Peyer's patch (tissue), 4 donors: Measurements from ENCODE around the gene HSPG2. TPM values are rescaled to one million over a fixed set of nuclear protein-coding genes. Genes with fewer than 3 reads are reported as not detected.
A peak's percentile ranks its signal among the peaks of the same experiment; 100 is the strongest.
"Not testable (repeated sequence)": the region's sequence is repeated elsewhere in the genome, so short reads cannot be mapped to it uniquely, and the experiment has no call there.

Experiments used
- DNase-seq, 3 donors: peaks; one replicate each; pipeline ENCODE4 v3.0.0-alpha.2; 2017 to 2019
- H3K27ac ChIP-seq, 4 donors: fragments of 200-600 bp; sonication (generic); one replicate each; pipeline ENCODE4 v1.5.1; 2016 to 2019
- H3K27me3 ChIP-seq, 2 donors: fragments of 200-600 bp; sonication (generic); one replicate each; pipeline ENCODE4 v1.5.1; 2019
- H3K36me3 ChIP-seq, 3 donors: fragments of 200-600 bp; sonication (generic); one replicate each; pipeline ENCODE4 v1.5.1; 2016 to 2019
- H3K4me1 ChIP-seq, 4 donors: fragments of 200-600 bp; sonication (generic); one replicate each; pipeline ENCODE4 v1.5.1; 2016 to 2019
- H3K4me3 ChIP-seq, 4 donors: fragments of 200-600 bp; sonication (generic); 1 replicate in 3 of 4; 2 replicates in 1 of 4; pipeline ENCODE4 v1.5.1; 2016 to 2019; ENCODE audit warnings: mild to moderate bottlenecking in 1 of 4
- H3K9me3 ChIP-seq, 4 donors: fragments of 200-600 bp; sonication (generic); one replicate each; pipeline ENCODE4 v1.5.1; 2016 to 2019; ENCODE audit warnings: mild to moderate bottlenecking in 1 of 4
- CTCF ChIP-seq, 6 experiments: fragments of 450-650 bp in 4 of 6; fragments of 200-600 bp in 2 of 6; sonication (generic) in 1 of 6; IDR thresholded peaks; one replicate each; pipeline ENCODE4 v1.5.1; 2017 to 2019; ENCODE audit warnings: antibody characterized with exemption in 6 of 6, mild to moderate bottlenecking in 3 of 6, moderate library complexity in 1 of 6
- POLR2A ChIP-seq, 2 donors: fragments of 450-650 bp; IDR thresholded peaks; one replicate each; pipeline ENCODE4 v1.5.1; 2017; ENCODE audit warnings: antibody characterized with exemption in 2 of 2, mild to moderate bottlenecking in 2 of 2, moderate library complexity in 2 of 2
- total RNA-seq, 4 donors: library from RNA; depleted of rRNA; stranded (reverse); fragments of >200 nt; gene quantifications; one replicate each; pipeline ENCODE4 v1.1.0, GENCODE V29; 2016

HSPG2 gene
- total RNA-seq, 4 donors from 2014 or later: 68.7 to 199 (median 122) TPM

GRCh38 chr1:21950734-21951133, 13.6 kb upstream of the HSPG2 start:
- TF ChIP-seq POLR2A (IDR thresholded peaks at IDR 0.05) (no peak), CTCF (IDR thresholded peaks at IDR 0.05) (no peak)
- no peaks in the 10 kb centered on the region for H3K9me3 ChIP-seq
- no peak overlapping the region for H3K4me3 ChIP-seq
- H3K4me1 ChIP-seq: no peaks in the 10 kb centered on the region
- no peaks in the 10 kb centered on the region for H3K27me3 ChIP-seq
- no peaks in the 10 kb centered on the region for H3K36me3 ChIP-seq
- no peak for DNase-seq
- no peak overlapping the region for H3K27ac ChIP-seq

GRCh38 chr1:21946836-21947587, 9.9 kb upstream of the HSPG2 start:
- no peak for DNase-seq
- H3K27ac ChIP-seq: peak overlapping the region in 1 of 4 donors; percentile 8
- H3K27me3 ChIP-seq: no peaks in the 10 kb centered on the region

GRCh38 chr1:21944733-21945073, 7.6 kb upstream of the HSPG2 start:
- H3K4me1 ChIP-seq: peaks cover 0 to 6% (median 0%) of the 10 kb centered on the region in 4 donors

More at GRCh38 chr1:21946836-21947587, 9.9 kb upstream of the HSPG2 start:
- TF ChIP-seq POLR2A (IDR thresholded peaks at IDR 0.05) (no peak), CTCF (IDR thresholded peaks at IDR 0.05) (peak in 3 of 6 experiments; percentile 3 to 26 (median 22))
- H3K36me3 ChIP-seq: no peaks in the 10 kb centered on the region
- no peaks in the 10 kb centered on the region for H3K9me3 ChIP-seq
- H3K4me3 ChIP-seq: no peak overlapping the region
- no peaks in the 10 kb centered on the region for H3K4me1 ChIP-seq

GRCh38 chr1:21942959-21943640, 6.0 kb upstream of the HSPG2 start:
- not testable (repeated sequence) for H3K27me3 ChIP-seq, H3K36me3 ChIP-seq, DNase-seq, H3K9me3 ChIP-seq, H3K4me3 ChIP-seq
- H3K27ac ChIP-seq: peak overlapping the region in 1 of 4 donors; percentile 69
- peaks cover 0 to 22% (median 0%) of the 10 kb centered on the region in 4 donors for H3K4me1 ChIP-seq

More at GRCh38 chr1:21944733-21945073, 7.6 kb upstream of the HSPG2 start:
- peak overlapping the region in 1 of 4 donors; percentile 69 for H3K27ac ChIP-seq
- no peaks in the 10 kb centered on the region for H3K9me3 ChIP-seq
- DNase-seq: no peak
- H3K4me3 ChIP-seq: no peak overlapping the region
- H3K27me3 ChIP-seq: no peaks in the 10 kb centered on the region
- TF ChIP-seq CTCF (IDR thresholded peaks at IDR 0.05): no peak
- no peak for TF ChIP-seq POLR2A (IDR thresholded peaks at IDR 0.05)
- H3K36me3 ChIP-seq: no peaks in the 10 kb centered on the region

- Histone ChIP-seq H3K27ac (peak overlapping the region in 1 of 4 donors; percentile 69), H3K36me3 (no peaks in the 10 kb centered on the region), H3K4me1 (peaks cover 0 to 28% (median 0%) of the 10 kb centered on the region in 4 donors), H3K4me3 (no peak overlapping the region), H3K9me3 (no peaks in the 10 kb centered on the region), H3K27me3 (no peaks in the 10 kb centered on the region)
- no peak for DNase-seq
- TF ChIP-seq CTCF (IDR thresholded peaks at IDR 0.05): no peak
- no peak for TF ChIP-seq POLR2A (IDR thresholded peaks at IDR 0.05)
These were observed 5.4 kb upstream of the HSPG2 start for GRCh38 chr1:21942464-21942863.

GRCh38 chr1:21941370-21941769, 4.3 kb upstream of the HSPG2 start:
- peaks cover 0 to 28% (median 2%) of the 10 kb centered on the region in 4 donors for H3K4me1 ChIP-seq
- H3K27me3 ChIP-seq: no peaks in the 10 kb centered on the region
- H3K27ac ChIP-seq: peak overlapping the region in 1 of 4 donors; percentile 69
- H3K9me3 ChIP-seq: no peaks in the 10 kb centered on the region
- DNase-seq: no peak
- no peaks in the 10 kb centered on the region for H3K36me3 ChIP-seq
- no peak for TF ChIP-seq CTCF (IDR thresholded peaks at IDR 0.05)
- TF ChIP-seq POLR2A (IDR thresholded peaks at IDR 0.05): no peak
- no peak overlapping the region for H3K4me3 ChIP-seq
